K562 (cell line): ENCODE results near the gene FLOT2. TPM values are rescaled to one million over a fixed set of nuclear protein-coding genes. Genes with fewer than 3 reads are reported as not detected.

Source experiments
- ARID1B ChIP-seq: fragments of 450-650 bp; IDR thresholded peaks from 2 replicates; pipeline ENCODE4 v1.6.1; 2016; ENCODE audit warnings: antibody characterized with exemption, mild to moderate bottlenecking, inconsistent platforms
- CEBPB ChIP-seq: fragments of 450-650 bp; IDR thresholded peaks from 2 replicates; pipeline ENCODE4 v1.6.1; 2016; ENCODE audit warnings: missing genetic modification characterization, missing compliant biosample characterization
- CTBP1 ChIP-seq: fragments of 450-650 bp; IDR thresholded peaks from 2 replicates; pipeline ENCODE4 v1.6.1; 2016; ENCODE audit warnings: borderline replicate concordance
- CXXC5 ChIP-seq: fragments of 250-450 bp; sonication (Bioruptor Pico); IDR thresholded peaks from 2 replicates; pipeline ENCODE4 v1.8.0; 2022; ENCODE audit warnings: inconsistent platforms, mild to moderate bottlenecking, moderate library complexity
- KLF1 ChIP-seq: fragments of 450-650 bp; IDR thresholded peaks from 2 replicates; pipeline ENCODE4 v1.6.1; 2016; ENCODE audit warnings: missing genetic modification characterization, missing compliant biosample characterization
- NR2C1 ChIP-seq, 2 experiments: fragments of 450-650 bp; IDR thresholded peaks; 2 replicates each; pipeline ENCODE4 v1.6.1; 2017; ENCODE audit warnings: mild to moderate bottlenecking in 2 of 2, antibody characterized with exemption in 1 of 2, inconsistent platforms in 1 of 2, missing compliant biosample characterization in 1 of 2, missing genetic modification characterization in 1 of 2
- SP1 ChIP-seq: sonication (generic); formaldehyde crosslinking; IDR thresholded peaks from 2 replicates; pipeline ENCODE4 v1.8.1; 2022; ENCODE audit warnings: mild to moderate bottlenecking, missing genetic modification reagents
- SPI1 ChIP-seq: IDR thresholded peaks from 2 replicates; pipeline ENCODE4 v1.6.1; 2011; ENCODE audit warnings: low read depth, low read length, control low read depth, borderline replicate concordance
- THRAP3 ChIP-seq: fragments of 450-650 bp; IDR thresholded peaks from 2 replicates; pipeline ENCODE4 v1.6.1; 2016; ENCODE audit warnings: mild to moderate bottlenecking, inconsistent platforms, borderline replicate concordance
- ZEB2 ChIP-seq: fragments of 450-650 bp; IDR thresholded peaks from 2 replicates; pipeline ENCODE4 v1.6.1; 2016
- ZFX ChIP-seq: sonication (generic); formaldehyde crosslinking; IDR thresholded peaks from 2 replicates; pipeline ENCODE4 v1.8.0; 2022; ENCODE audit warnings: mild to moderate bottlenecking, missing genetic modification reagents, moderate library complexity
- ZNF507 ChIP-seq: conservative IDR thresholded peaks from 2 replicates; pipeline ENCODE4 v1.6.1; 2017; ENCODE audit warnings: missing genetic modification characterization, missing compliant biosample characterization
- polyA plus RNA-seq, 8 experiments: library from polyadenylated mRNA; depleted of rRNA in 4 of 8; stranded (reverse) in 5 of 8; unstranded in 3 of 8; fragments of >200 nt; fragmentation: Nextera tagmentation in 2 of 8; fragmentation: Illumina TruSeq in 1 of 8; extraction: Ambion mirVana in 2 of 8; extraction: Trizol in 1 of 8; gene quantifications; 2 replicates each; pipeline versions ENCODE4 v1.2.1 to v1.2.3, GENCODE V29; 2011 to 2014; ENCODE audit warnings: inconsistent platforms in 1 of 8, missing spikeins in 1 of 8
- total RNA-seq, 7 experiments: library from RNA; depleted of rRNA in 6 of 7; stranded (reverse); fragments of >200 nt in 6 of 7; fragmentation: Illumina TruSeq in 2 of 7; extraction: Trizol in 2 of 7; gene quantifications; 2 replicates each; pipeline versions ENCODE4 v1.2.1 to v1.2.3, GENCODE V29; 2011 to 2021; ENCODE audit warnings: low replicate concordance in 1 of 7
- TF ChIP-seq, protein P1 (sequence below): fragments of 450-650 bp; IDR thresholded peaks from 2 replicates; pipeline ENCODE4 v1.6.1; 2017; ENCODE audit warnings: antibody characterized with exemption, mild to moderate bottlenecking
- TF ChIP-seq, protein P2 (sequence below): sonication (generic); formaldehyde crosslinking; IDR thresholded peaks from 2 replicates; pipeline ENCODE4 v1.8.0; 2022; ENCODE audit warnings: missing genetic modification reagents, mild to moderate bottlenecking, moderate library complexity, borderline replicate concordance

Gene FLOT2
- total and polyA plus RNA-seq, 9 of the 15 experiments (the other 6 are each of a cell fraction or from before 2014, with no cell fraction given) = 17.5 to 138 (median 41.7) TPM

DNA sequence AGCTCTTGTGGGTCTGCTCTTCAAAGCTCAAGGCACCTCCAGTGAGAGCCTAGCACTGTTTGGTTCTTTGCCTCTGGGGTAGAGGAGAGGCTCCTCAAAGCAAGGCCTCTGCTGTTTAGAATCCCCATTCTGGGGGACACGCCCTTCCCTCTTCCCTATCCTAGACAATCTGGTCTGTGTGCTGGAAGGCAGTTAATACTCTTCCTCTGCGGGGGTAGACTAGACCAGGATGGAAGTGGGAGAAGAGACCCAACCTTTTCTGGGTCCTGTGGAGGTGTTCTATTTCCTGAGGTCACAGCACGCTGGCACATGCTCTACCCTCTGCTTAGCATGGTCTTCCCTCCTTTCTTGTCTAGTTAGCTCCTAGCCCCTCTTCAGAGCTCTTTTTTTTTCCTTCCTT is 35.0 kb downstream of the FLOT2 start (continued):
- TF ChIP-seq, protein P1, sequence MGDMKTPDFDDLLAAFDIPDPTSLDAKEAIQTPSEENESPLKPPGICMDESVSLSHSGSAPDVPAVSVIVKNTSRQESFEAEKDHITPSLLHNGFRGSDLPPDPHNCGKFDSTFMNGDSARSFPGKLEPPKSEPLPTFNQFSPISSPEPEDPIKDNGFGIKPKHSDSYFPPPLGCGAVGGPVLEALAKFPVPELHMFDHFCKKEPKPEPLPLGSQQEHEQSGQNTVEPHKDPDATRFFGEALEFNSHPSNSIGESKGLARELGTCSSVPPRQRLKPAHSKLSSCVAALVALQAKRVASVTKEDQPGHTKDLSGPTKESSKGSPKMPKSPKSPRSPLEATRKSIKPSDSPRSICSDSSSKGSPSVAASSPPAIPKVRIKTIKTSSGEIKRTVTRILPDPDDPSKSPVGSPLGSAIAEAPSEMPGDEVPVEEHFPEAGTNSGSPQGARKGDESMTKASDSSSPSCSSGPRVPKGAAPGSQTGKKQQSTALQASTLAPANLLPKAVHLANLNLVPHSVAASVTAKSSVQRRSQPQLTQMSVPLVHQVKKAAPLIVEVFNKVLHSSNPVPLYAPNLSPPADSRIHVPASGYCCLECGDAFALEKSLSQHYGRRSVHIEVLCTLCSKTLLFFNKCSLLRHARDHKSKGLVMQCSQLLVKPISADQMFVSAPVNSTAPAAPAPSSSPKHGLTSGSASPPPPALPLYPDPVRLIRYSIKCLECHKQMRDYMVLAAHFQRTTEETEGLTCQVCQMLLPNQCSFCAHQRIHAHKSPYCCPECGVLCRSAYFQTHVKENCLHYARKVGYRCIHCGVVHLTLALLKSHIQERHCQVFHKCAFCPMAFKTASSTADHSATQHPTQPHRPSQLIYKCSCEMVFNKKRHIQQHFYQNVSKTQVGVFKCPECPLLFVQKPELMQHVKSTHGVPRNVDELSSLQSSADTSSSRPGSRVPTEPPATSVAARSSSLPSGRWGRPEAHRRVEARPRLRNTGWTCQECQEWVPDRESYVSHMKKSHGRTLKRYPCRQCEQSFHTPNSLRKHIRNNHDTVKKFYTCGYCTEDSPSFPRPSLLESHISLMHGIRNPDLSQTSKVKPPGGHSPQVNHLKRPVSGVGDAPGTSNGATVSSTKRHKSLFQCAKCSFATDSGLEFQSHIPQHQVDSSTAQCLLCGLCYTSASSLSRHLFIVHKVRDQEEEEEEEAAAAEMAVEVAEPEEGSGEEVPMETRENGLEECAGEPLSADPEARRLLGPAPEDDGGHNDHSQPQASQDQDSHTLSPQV = peak; percentile 51; the same call in 1 of the 2 replicates
- TF ChIP-seq CEBPB (tag) = no peak
- peak; percentile 8; the same call in 1 of the 2 replicates for TF ChIP-seq ZFX (CRISPR knock-in tag)
- TF ChIP-seq CTBP1 = peak; percentile 26; the same call in 1 of the 2 replicates
- TF ChIP-seq, protein P2, sequence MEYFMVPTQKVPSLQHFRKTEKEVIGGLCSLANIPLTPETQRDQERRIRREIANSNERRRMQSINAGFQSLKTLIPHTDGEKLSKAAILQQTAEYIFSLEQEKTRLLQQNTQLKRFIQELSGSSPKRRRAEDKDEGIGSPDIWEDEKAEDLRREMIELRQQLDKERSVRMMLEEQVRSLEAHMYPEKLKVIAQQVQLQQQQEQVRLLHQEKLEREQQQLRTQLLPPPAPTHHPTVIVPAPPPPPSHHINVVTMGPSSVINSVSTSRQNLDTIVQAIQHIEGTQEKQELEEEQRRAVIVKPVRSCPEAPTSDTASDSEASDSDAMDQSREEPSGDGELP (CRISPR knock-in tag) = peak; percentile 20; the same call in 1 of the 2 replicates
- TF ChIP-seq THRAP3 = no peak
- TF ChIP-seq ZNF507 (tag) = no peak
- no peak for TF ChIP-seq ZEB2
- peak; percentile 62; the same call in 1 of the 2 replicates for TF ChIP-seq SPI1
- TF ChIP-seq CXXC5 = 0 out of 2 replicates have a peak, but pooled peaks have one; percentile 11
- 0 out of 2 replicates have a peak, but pooled peaks have one; percentile 52 for TF ChIP-seq KLF1 (tag)
- no peak for TF ChIP-seq SP1 (CRISPR knock-in tag)
- TF ChIP-seq ARID1B = 0 out of 2 replicates have a peak, but pooled peaks have one; percentile 15
- no peak for TF ChIP-seq NR2C1 (IDR thresholded peaks at IDR 0.05)
- TF ChIP-seq NR2C1 (tag; IDR thresholded peaks at IDR 0.05) = 0 out of 2 replicates have a peak, but pooled peaks have one; percentile 17
